HG03108 (cell line): Measurements from ENCODE around the gene SRRM3.
A peak's percentile ranks its signal among the peaks of the same experiment; 100 is the strongest.
"Not testable (repeated sequence)": the region's sequence is repeated elsewhere in the genome, so short reads cannot be mapped to it uniquely, and the experiment has no call there.

Source experiments
- ATAC-seq: cut with Tn5 transposase; IDR thresholded peaks from one replicate; pipeline ENCODE4 v1.9.1; 2021; ENCODE audit warnings: moderate library complexity; ENCODE audit not compliant: unreplicated experiment

Gene SRRM3

GRCh38 chr7:76201732-76202665 lies at the start of gene SRRM3:
SRRM3 (plus strand) TSS chr7:76201896; CDS start chr7:76235067, 33,171 bp downstream.
- peak; percentile 70 for ATAC-seq

- ATAC-seq = no peak
Observed at GRCh38 chr7:76151932-76152331, 49.8 kb upstream of the SRRM3 start.

- ATAC-seq = not testable (repeated sequence)
Observed at GRCh38 chr7:76153571-76154230, 48.0 kb upstream of the SRRM3 start.

- ATAC-seq = no peak
Observed at GRCh38 chr7:76155938-76156337, 45.8 kb upstream of the SRRM3 start.

- not testable (repeated sequence) for ATAC-seq
Observed at GRCh38 chr7:76156992-76157685, 44.6 kb upstream of the SRRM3 start.

- ATAC-seq = not testable (repeated sequence)
Observed at GRCh38 chr7:76158416-76158815, 43.3 kb upstream of the SRRM3 start.

- not testable (repeated sequence) for ATAC-seq
Observed at GRCh38 chr7:76162416-76163170, 39.1 kb upstream of the SRRM3 start.

GRCh38 chr7:76163812-76164211 lies 37.9 kb upstream of the SRRM3 start:
- ATAC-seq = not testable (repeated sequence)

- no peak for ATAC-seq
Observed at GRCh38 chr7:76165106-76165972, 36.4 kb upstream of the SRRM3 start.

- no peak for ATAC-seq
Observed at GRCh38 chr7:76165973-76166403, 35.7 kb upstream of the SRRM3 start.

GRCh38 chr7:76166404-76167255 lies 35.1 kb upstream of the SRRM3 start:
- ATAC-seq = peak; percentile 80

- ATAC-seq = no peak
Observed at GRCh38 chr7:76173566-76174205, 28.0 kb upstream of the SRRM3 start.

- not testable (repeated sequence) for ATAC-seq
Observed at GRCh38 chr7:76176951-76177350, 24.7 kb upstream of the SRRM3 start.

GRCh38 chr7:76179686-76180085 lies 22.0 kb upstream of the SRRM3 start:
- no peak for ATAC-seq

- ATAC-seq = no peak
Observed at GRCh38 chr7:76182225-76182960, 19.3 kb upstream of the SRRM3 start.

- no peak for ATAC-seq
Observed at GRCh38 chr7:76185187-76185896, 16.4 kb upstream of the SRRM3 start.

- ATAC-seq = no peak
Observed at GRCh38 chr7:76187272-76187671, 14.4 kb upstream of the SRRM3 start.
